GM21381 (cell line): ENCODE data around the gene PNISR.
A peak's percentile ranks its signal among the peaks of the same experiment; 100 is the strongest.
"Not testable (repeated sequence)": the region's sequence is repeated elsewhere in the genome, so short reads cannot be mapped to it uniquely, and the experiment has no call there.

Experiments used
- ATAC-seq: cut with Tn5 transposase; IDR thresholded peaks from one replicate; pipeline ENCODE4 v1.9.1; 2021; ENCODE audit warnings: mild to moderate bottlenecking, moderate library complexity; ENCODE audit not compliant: unreplicated experiment

Gene PNISR

GRCh38 chr6:99424761-99425646 is at the start of gene PNISR:
TSS of gene PNISR (minus strand) at chr6:99425308. CDS start at chr6:99414659, 10,649 bp downstream.
- peak; percentile 91 for ATAC-seq

- ATAC-seq = no peak
Measured at GRCh38 chr6:99473730-99474129, 48.6 kb upstream of the PNISR start.

GRCh38 chr6:99471638-99472037 is 46.5 kb upstream of the PNISR start:
- no peak for ATAC-seq

- no peak for ATAC-seq
Measured at GRCh38 chr6:99467509-99468106, 42.5 kb upstream of the PNISR start.

- not testable (repeated sequence) for ATAC-seq
Measured at GRCh38 chr6:99459133-99459532, 34.0 kb upstream of the PNISR start.

GRCh38 chr6:99458319-99458718 is 33.2 kb upstream of the PNISR start:
- ATAC-seq = no peak

GRCh38 chr6:99446076-99446475 is 21.0 kb upstream of the PNISR start:
- ATAC-seq = no peak

GRCh38 chr6:99434702-99435530 is 9.8 kb upstream of the PNISR start:
- peak; percentile 92 for ATAC-seq

- no peak for ATAC-seq
Measured at GRCh38 chr6:99432877-99433276, 7.8 kb upstream of the PNISR start.

GRCh38 chr6:99431901-99432300 is 6.8 kb upstream of the PNISR start:
- no peak for ATAC-seq

GRCh38 chr6:99427988-99428387 is 2.9 kb upstream of the PNISR start:
- no peak for ATAC-seq

GRCh38 chr6:99426451-99426757 is 1.3 kb upstream of the PNISR start:
- ATAC-seq = no peak

- ATAC-seq = peak; percentile 50
Measured at GRCh38 chr6:99425647-99426450, 741 bp upstream of the PNISR start.

GRCh38 chr6:99424022-99424421 is 1.1 kb downstream of the PNISR start:
- ATAC-seq = no peak

GRCh38 chr6:99422912-99423311 is 2.2 kb downstream of the PNISR start:
- no peak for ATAC-seq

- ATAC-seq = peak; percentile 85
Measured at GRCh38 chr6:99416892-99417767, 8.0 kb downstream of the PNISR start.

- no peak for ATAC-seq
Measured at GRCh38 chr6:99416226-99416625, 8.9 kb downstream of the PNISR start.

GRCh38 chr6:99415446-99415845 is 9.7 kb downstream of the PNISR start:
- ATAC-seq = no peak

GRCh38 chr6:99412065-99412464 is 13.0 kb downstream of the PNISR start:
- no peak for ATAC-seq

GRCh38 chr6:99409672-99410071 is 15.4 kb downstream of the PNISR start:
- no peak for ATAC-seq
